HG03025 (cell line): ENCODE data around the gene SRD5A3.
"Not testable (repeated sequence)": the region's sequence is repeated elsewhere in the genome, so short reads cannot be mapped to it uniquely, and the experiment has no call there.

Source experiments
- ATAC-seq: cut with Tn5 transposase; IDR thresholded peaks from one replicate; pipeline ENCODE4 v1.9.1; 2021; ENCODE audit warnings: mild to moderate bottlenecking, moderate library complexity; ENCODE audit not compliant: unreplicated experiment, low FRiP score

SRD5A3 gene

GRCh38 chr4:55343887-55344286, 2.2 kb upstream of the SRD5A3 start:
- ATAC-seq: no peak

- ATAC-seq: no peak
Measured at GRCh38 chr4:55345054-55345453, 988 bp upstream of the SRD5A3 start.

GRCh38 chr4:55346851-55347255, 811 bp downstream of the SRD5A3 start:
- no peak for ATAC-seq

DNA sequence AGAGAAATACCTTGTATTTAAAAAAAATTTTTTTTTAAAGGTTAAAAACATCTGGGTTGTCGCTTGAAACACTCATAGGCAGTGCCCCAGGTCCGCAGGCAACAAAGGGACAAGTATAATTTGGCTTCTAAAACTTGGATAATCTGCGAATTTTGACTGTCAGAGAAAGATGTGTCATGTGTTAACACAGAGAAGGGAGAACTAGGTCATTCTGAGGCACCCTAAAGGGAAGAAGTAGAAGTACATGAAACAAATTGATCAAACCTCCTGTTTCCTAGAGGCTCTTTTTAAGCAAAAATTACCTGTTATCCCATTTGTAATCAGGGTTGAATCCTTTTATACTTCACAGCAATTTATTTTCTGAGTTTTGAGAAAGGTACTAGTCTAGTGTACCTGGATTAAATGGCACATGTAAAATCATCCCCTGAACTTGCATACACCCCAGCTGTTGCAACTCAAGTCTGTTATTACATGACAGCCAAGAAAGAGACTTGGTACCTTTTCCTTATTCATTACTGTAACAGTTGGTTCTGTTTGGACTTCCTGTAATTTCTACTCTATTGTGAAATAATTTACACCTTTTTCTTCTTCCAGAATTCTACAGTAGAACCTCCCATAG, 1.7 kb downstream of the SRD5A3 start:
- no peak for ATAC-seq

DNA sequence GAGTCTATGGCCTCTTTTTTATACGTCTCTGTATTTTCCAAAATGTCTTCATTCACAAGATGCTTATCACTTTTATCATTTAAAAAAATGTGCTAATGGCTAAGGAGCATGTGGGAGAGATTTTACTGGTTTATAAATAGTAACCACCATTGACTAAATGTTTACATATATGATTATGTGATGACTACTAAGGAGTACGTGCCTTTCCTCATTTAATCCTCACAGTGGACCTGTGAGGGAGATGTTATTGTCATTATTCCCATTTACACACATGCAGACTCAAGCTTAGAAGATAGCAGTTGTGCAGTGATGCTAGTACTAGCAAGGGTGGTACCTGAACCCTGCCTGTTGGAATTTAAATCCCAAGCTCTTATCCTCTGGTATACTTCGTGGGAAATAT, 2.4 kb downstream of the SRD5A3 start:
- ATAC-seq: no peak

- not testable (repeated sequence) for ATAC-seq
Measured at GRCh38 chr4:55350870-55351269, 4.8 kb downstream of the SRD5A3 start.

- ATAC-seq: no peak
Measured at GRCh38 chr4:55351824-55352223, 5.8 kb downstream of the SRD5A3 start.

GRCh38 chr4:55352726-55353125, 6.7 kb downstream of the SRD5A3 start:
- ATAC-seq: no peak

- ATAC-seq: not testable (repeated sequence)
Measured at GRCh38 chr4:55353228-55353747, 7.2 kb downstream of the SRD5A3 start.

DNA sequence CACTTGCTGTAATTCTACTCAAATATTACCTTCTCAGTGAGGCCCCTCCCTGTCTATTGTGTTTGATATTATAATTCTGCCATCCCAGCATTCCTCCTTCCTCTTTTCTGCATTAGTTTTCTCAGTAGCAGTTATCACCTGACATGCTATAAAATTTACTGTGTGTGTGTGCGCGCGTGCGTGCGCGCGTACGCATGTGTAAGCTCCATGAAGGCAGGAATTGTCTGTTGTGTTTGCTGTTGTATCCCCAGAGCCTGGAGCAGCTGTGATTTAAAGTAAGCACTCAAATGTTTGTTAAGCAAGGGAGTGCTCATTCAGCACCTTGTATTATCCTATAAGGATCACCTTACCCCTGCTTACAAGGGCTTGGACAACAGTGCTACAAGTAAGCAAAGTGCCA, 8.6 kb downstream of the SRD5A3 start:
- no peak for ATAC-seq

GRCh38 chr4:55355555-55355954, 9.5 kb downstream of the SRD5A3 start:
- no peak for ATAC-seq

- no peak for ATAC-seq
Measured at GRCh38 chr4:55356991-55357461, 11.0 kb downstream of the SRD5A3 start.

DNA sequence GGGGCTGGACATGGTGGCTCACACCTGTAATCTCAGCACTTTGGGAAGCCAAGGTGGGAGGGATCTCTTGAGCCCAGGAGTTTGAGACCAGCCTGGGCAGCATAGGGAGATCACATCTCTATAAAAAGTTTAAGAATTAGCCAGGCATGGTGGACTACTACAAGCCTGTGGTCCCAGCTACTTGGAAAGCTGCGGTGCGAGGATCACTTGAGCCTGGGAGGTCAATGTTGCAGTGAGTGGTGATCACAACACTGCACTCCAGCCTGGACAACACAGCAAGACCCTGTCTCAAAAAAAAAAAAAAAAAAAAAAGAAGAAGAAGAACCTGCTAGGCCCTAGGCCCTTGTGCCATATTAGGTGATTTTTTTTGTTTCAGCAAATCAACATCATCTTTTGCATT, 12.2 kb downstream of the SRD5A3 start:
- ATAC-seq: no peak

DNA sequence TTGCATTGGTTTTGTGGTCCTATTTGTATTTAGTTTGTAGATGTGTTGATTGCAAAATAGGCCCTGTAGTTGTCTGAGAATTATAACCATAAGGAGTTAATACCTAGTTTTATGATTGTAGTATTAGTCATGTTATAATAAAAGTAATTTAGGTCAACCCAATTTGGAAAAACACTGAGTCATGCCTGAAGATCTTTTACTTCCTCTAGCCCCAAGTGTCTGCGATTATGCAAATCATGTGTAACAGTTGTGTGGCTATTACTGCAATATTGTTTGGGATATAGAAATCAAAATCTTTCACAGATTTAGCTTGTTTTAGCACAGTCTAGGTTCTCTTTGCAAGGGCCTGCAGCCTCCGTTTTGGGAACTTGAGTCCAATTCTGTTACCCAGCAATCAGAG, 12.6 kb downstream of the SRD5A3 start:
- no peak for ATAC-seq

DNA sequence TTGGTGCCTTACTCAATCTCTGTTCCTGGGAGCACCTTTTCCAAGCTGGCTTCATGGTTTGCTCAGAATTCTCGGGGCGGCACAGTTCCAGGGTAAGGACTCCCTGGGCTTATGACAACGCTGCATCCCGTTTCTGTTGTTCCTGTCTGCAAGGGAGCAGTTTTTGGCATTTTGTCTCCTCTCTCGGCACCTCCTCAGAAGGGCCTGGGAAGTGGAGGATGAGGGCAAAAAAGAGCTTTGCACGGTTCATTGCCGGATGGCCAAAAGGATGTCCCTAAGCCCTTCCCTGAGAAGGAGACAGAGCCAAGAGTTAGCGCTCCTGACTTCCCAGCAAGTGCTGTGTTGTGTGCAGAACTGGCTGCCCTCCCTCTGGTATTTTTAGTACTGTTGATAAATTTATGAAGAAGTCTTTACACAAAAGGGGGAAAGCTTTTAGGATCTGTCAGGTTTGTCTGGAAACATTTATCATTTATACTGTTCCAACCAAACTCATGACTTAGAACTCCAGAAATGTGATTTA, 13.4 kb downstream of the SRD5A3 start:
- no peak for ATAC-seq

DNA sequence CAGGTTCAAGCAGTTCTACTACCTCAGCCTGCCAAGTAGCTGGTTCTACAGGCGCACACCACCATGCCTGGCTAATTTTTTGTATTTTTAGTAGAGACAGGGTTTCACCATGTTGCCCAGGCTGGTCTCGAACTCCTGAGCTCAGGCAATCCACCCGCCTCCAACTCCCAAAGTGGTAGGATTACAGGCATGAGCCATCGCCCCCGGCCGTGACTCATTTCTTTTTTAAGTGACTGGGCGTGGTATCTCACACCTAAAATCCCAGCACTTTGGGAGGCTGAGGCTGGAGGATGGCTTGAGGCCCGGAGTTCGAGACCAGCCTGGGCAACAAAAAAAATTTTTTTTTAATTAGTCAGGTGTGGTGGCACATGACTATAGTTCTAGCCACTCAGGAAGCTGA, 16.9 kb downstream of the SRD5A3 start:
- ATAC-seq: not testable (repeated sequence)

- no peak for ATAC-seq
Measured at GRCh38 chr4:55363691-55364351, 17.8 kb downstream of the SRD5A3 start.

GRCh38 chr4:55364691-55365344, 18.8 kb downstream of the SRD5A3 start:
- no peak for ATAC-seq

DNA sequence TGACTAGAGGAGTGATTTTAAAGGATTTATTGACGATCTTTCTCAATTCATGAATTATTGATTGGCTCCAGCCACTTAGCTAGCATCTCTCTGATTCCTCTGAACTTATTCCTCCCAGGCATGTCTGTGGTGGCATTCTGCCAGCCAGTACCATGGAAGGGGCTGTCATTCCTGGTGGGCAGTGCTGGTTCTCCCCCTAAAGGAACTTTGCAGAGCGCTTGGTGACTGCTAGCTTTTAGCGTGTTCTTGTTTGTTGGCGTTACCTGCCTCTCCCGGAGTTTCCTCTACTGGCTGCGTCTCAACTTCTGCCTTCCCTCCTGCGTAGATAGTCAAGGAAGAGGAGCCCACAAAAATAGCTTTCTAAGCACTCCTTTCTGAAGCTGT, 19.3 kb downstream of the SRD5A3 start:
- ATAC-seq: no peak

- ATAC-seq: no peak
Measured at GRCh38 chr4:55366621-55367020, 20.6 kb downstream of the SRD5A3 start.

DNA sequence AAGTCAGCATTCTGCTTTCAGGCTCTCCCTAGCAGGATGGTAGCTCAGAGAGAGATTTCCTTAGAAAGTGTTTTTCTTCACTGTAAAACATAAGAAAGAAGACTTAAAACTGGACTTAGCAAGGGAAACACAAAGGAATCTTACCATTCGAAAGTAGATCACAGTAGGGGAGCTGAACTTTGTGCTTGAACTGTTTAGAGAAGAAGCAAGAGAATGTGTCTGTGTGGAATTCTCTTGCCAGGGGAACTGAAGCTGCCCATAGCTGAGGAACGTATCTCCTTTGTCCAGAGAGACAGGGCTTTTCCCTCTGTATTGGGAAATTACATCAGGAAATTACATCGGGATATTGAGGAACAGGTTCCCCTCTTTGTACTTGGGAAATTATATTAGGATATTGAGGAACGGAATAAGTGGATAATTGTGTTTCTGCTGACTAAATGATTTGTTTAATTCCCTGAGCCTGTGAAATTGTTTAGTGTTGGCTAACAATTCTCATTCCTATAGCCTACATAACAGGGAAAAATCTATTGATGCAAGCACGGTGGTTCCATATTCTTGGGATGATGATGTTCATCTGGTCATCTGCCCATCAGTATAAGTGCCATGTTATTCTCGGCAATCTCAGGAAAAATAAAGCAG, 21.2 kb downstream of the SRD5A3 start:
- no peak for ATAC-seq
